ENCODE data around the gene WWOX.

The WWOX gene

GRCh38 chr16:78443542-78444364 lies 344.3 kb downstream of the WWOX start:
- Histone ChIP-seq H3K27me3 (ENCODE audit: insufficient read depth, low read length, poor library complexity) (no peaks in the 10 kb centered on the region), H4K20me1 (ENCODE audit: insufficient read depth, low read length) (no peaks in the 10 kb centered on the region), H2AFZ (ENCODE audit: low read depth, low read length) (no peak overlapping the region), H3K4me2 (ENCODE audit: insufficient read depth, low read length) (no peak overlapping the region), H3K27ac (ENCODE audit: low read length) (no peak overlapping the region), H3K4me3 (ENCODE audit: low read depth in 1 of 2, low read length in 2 of 2) (no peak overlapping the region), H3K4me1 (ENCODE audit: insufficient read depth, low read length) (no peaks in the 10 kb centered on the region), H3K9me3 (ENCODE audit: insufficient read depth, low read length, severe bottlenecking) (no peaks in the 10 kb centered on the region), H3K36me3 (ENCODE audit: insufficient read depth, low read length) (no peaks in the 10 kb centered on the region), H3K9ac (ENCODE audit: low read depth, low read length) (no peak overlapping the region), H3K79me2 (ENCODE audit: insufficient read depth, low read length) (no peaks in the 10 kb centered on the region)
- ATAC-seq (ENCODE audit: insufficient read depth, low read depth): no peak
- DNase-seq: no peak
- TF ChIP-seq CTCF (IDR thresholded peaks at IDR 0.05; ENCODE audit: borderline replicate concordance, extremely low read depth, low read length, poor library complexity, severe bottlenecking): no peak

- Histone ChIP-seq H3K9ac (ENCODE audit: low read depth, low read length) (no peak overlapping the region), H3K79me2 (ENCODE audit: insufficient read depth, low read length) (no peaks in the 10 kb centered on the region), H3K4me1 (ENCODE audit: insufficient read depth, low read length) (no peaks in the 10 kb centered on the region), H2AFZ (ENCODE audit: low read depth, low read length) (no peak overlapping the region), H3K27me3 (ENCODE audit: insufficient read depth, low read length, poor library complexity) (no peaks in the 10 kb centered on the region), H3K4me3 (ENCODE audit: low read depth in 1 of 2, low read length in 2 of 2) (no peak overlapping the region), H4K20me1 (ENCODE audit: insufficient read depth, low read length) (no peaks in the 10 kb centered on the region), H3K36me3 (ENCODE audit: insufficient read depth, low read length) (no peaks in the 10 kb centered on the region), H3K4me2 (ENCODE audit: insufficient read depth, low read length) (no peak overlapping the region), H3K27ac (ENCODE audit: low read length) (no peak overlapping the region), H3K9me3 (ENCODE audit: insufficient read depth, low read length, severe bottlenecking) (no peaks in the 10 kb centered on the region)
- no peak for DNase-seq
- no peak for ATAC-seq (ENCODE audit: insufficient read depth, low read depth)
- no peak for TF ChIP-seq CTCF (IDR thresholded peaks at IDR 0.05; ENCODE audit: borderline replicate concordance, extremely low read depth, low read length, poor library complexity, severe bottlenecking)
- TF ChIP-seq EZH2 (IDR thresholded peaks at IDR 0.05; ENCODE audit: borderline replicate concordance, low read depth, low read length, severe bottlenecking): no peak
These were observed 346.4 kb downstream of the WWOX start for GRCh38 chr16:78445818-78446217.

- Histone ChIP-seq H3K27ac (ENCODE audit: low read length) (no peak overlapping the region), H3K36me3 (ENCODE audit: insufficient read depth, low read length) (no peaks in the 10 kb centered on the region), H4K20me1 (ENCODE audit: insufficient read depth, low read length) (no peaks in the 10 kb centered on the region), H3K9ac (ENCODE audit: low read depth, low read length) (no peak overlapping the region), H3K9me3 (ENCODE audit: insufficient read depth, low read length, severe bottlenecking) (no peaks in the 10 kb centered on the region), H3K4me3 (ENCODE audit: low read depth in 1 of 2, low read length in 2 of 2) (no peak overlapping the region), H3K79me2 (ENCODE audit: insufficient read depth, low read length) (no peaks in the 10 kb centered on the region), H3K4me1 (ENCODE audit: insufficient read depth, low read length) (no peaks in the 10 kb centered on the region), H3K4me2 (ENCODE audit: insufficient read depth, low read length) (no peak overlapping the region), H3K27me3 (ENCODE audit: insufficient read depth, low read length, poor library complexity) (no peaks in the 10 kb centered on the region), H2AFZ (ENCODE audit: low read depth, low read length) (no peak overlapping the region)
- DNase-seq (no peak), ATAC-seq (ENCODE audit: insufficient read depth, low read depth) (no peak)
- TF ChIP-seq EZH2 (IDR thresholded peaks at IDR 0.05; ENCODE audit: borderline replicate concordance, low read depth, low read length, severe bottlenecking) (no peak), CTCF (IDR thresholded peaks at IDR 0.05; ENCODE audit: borderline replicate concordance, extremely low read depth, low read length, poor library complexity, severe bottlenecking) (no peak)
These were observed 347.0 kb downstream of the WWOX start for GRCh38 chr16:78446486-78446885.
